Astrocyte (in vitro differentiated cells and primary cell): Measurements from ENCODE around the gene PLEKHG5. TPM values are rescaled to one million over a fixed set of nuclear protein-coding genes. Genes with fewer than 3 reads are reported as not detected.
A peak's percentile ranks its signal among the peaks of the same experiment; 100 is the strongest.

Experiments used
- DNase-seq: peaks from one replicate; pipeline ENCODE4 v3.0.0-alpha.2; 2010; ENCODE audit warnings: low read depth
- FAIRE-seq: peaks from 2 replicates; lab custom pipeline; 2011; peaks lifted over from hg19 to GRCh38; lab: Jason Lieb, UNC
- H2AFZ ChIP-seq: 2 replicates; pipeline ENCODE4 v1.6.0; 2012; ENCODE audit warnings: low read depth, low read length, inconsistent platforms
- H3K27ac ChIP-seq: 2 replicates; pipeline ENCODE4 v1.5.1; 2011; ENCODE audit warnings: low read depth, low read length, inconsistent platforms
- H3K27me3 ChIP-seq: 2 replicates; pipeline ENCODE4 v1.6.0; 2011; ENCODE audit warnings: low read length, inconsistent platforms; ENCODE audit not compliant: insufficient read depth
- H3K36me3 ChIP-seq: 2 replicates; pipeline ENCODE4 v1.5.1; 2011; ENCODE audit warnings: low read length, inconsistent platforms; ENCODE audit not compliant: insufficient read depth
- H3K4me1 ChIP-seq: 2 replicates; pipeline ENCODE4 v1.5.1; 2011; ENCODE audit warnings: low read length, inconsistent platforms; ENCODE audit not compliant: insufficient read depth
- H3K4me2 ChIP-seq: 2 replicates; pipeline ENCODE4 v1.6.0; 2012; ENCODE audit warnings: low read length, inconsistent platforms
- H3K4me3 ChIP-seq: 2 replicates; pipeline ENCODE4 v1.5.1; 2011; ENCODE audit warnings: low read depth, mild to moderate bottlenecking, low read length, inconsistent platforms; ENCODE audit not compliant: insufficient read depth
- H3K79me2 ChIP-seq: 2 replicates; pipeline ENCODE4 v1.6.0; 2012; ENCODE audit warnings: mild to moderate bottlenecking, low read length, inconsistent platforms; ENCODE audit not compliant: insufficient read depth
- H3K9ac ChIP-seq: 2 replicates; pipeline ENCODE4 v1.6.0; 2012; ENCODE audit warnings: mild to moderate bottlenecking, low read length, inconsistent platforms
- H3K9me3 ChIP-seq: 2 replicates; pipeline ENCODE4 v1.5.1; 2012; ENCODE audit warnings: low read depth, mild to moderate bottlenecking, low read length, inconsistent platforms; ENCODE audit not compliant: insufficient read depth
- H4K20me1 ChIP-seq: 2 replicates; pipeline ENCODE4 v1.6.0; 2012; ENCODE audit warnings: low read length, inconsistent platforms; ENCODE audit not compliant: insufficient read depth
- H3K27ac Mint-ChIP-seq: one replicate; pipeline ENCODE4 v1.8.0; 2021; ENCODE audit warnings: mild to moderate bottlenecking, mixed read lengths; ENCODE audit not compliant: unreplicated experiment
- H3K27me3 Mint-ChIP-seq: one replicate; pipeline ENCODE4 v1.8.0; 2021; ENCODE audit warnings: low read depth, mixed read lengths; ENCODE audit not compliant: unreplicated experiment
- H3K36me3 Mint-ChIP-seq: one replicate; pipeline ENCODE4 v1.8.0; 2021; ENCODE audit warnings: low read depth, mixed read lengths; ENCODE audit not compliant: unreplicated experiment
- H3K4me1 Mint-ChIP-seq: one replicate; pipeline ENCODE4 v1.8.0; 2021; ENCODE audit warnings: low read depth, mixed read lengths; ENCODE audit not compliant: unreplicated experiment
- H3K4me3 Mint-ChIP-seq: one replicate; pipeline ENCODE4 v1.8.0; 2021; ENCODE audit warnings: mild to moderate bottlenecking, moderate library complexity, mixed read lengths; ENCODE audit not compliant: unreplicated experiment
- H3K9me3 Mint-ChIP-seq: one replicate; pipeline ENCODE4 v1.8.0; 2021; ENCODE audit warnings: mild to moderate bottlenecking, mixed read lengths; ENCODE audit not compliant: unreplicated experiment
- EZH2 ChIP-seq: IDR thresholded peaks from 2 replicates; pipeline ENCODE4 v1.6.1; 2012; ENCODE audit warnings: mild to moderate bottlenecking, low read length, inconsistent platforms; ENCODE audit not compliant: insufficient read depth
- total RNA-seq: library from RNA; stranded (reverse); gene quantifications from 2 replicates; pipeline ENCODE4 v1.2.1, GENCODE V29; 2021
- TF ChIP-seq, protein P1 (sequence below): IDR thresholded peaks from 2 replicates; pipeline ENCODE4 v1.5.1; 2011; ENCODE audit warnings: low read depth, mild to moderate bottlenecking, inconsistent platforms, low read length, moderate library complexity; ENCODE audit not compliant: insufficient read depth

PLEKHG5 gene
- total RNA-seq, 1 donor from 2014 or later, result 25.1 TPM

DNA sequence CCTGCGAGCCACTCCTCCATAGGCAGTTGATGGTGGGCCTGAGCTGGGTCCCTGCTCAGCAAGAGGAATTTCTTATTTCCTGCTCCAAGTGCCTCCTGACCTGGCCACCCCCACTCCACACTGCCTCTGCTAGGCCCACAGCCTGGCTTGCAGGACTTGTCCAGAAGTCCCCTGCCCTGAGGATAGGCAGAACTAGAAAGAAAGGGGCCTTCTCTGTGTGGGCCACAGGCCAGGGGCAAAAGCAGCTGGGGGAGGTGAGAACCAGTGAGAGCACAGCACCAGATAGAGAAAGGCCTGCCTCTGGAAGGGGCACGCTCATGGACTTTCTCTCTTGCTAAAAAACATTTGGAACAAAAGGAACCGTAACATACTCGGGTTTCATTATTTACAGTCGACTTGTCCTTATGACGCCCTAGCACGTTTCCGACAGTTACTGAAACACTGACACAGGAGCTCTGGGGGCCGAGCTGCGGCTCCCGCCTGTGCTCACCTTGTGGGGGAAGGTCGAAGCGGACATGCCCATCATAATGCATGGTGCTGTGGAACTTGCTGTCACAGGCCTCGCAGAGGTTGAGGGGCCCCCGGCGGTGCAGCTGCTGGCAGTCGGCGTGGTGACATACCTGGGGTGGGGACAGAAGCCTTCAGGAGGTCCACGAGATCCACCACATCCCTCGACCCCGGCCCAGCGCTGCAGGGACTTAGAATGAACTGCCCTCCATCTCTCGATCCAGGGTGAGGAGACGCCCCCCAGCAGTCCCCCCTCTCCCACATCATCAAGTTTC is 14.2 kb downstream of the PLEKHG5 start:
- no peaks in the 10 kb centered on the region for H3K9me3 Mint-ChIP-seq
- peaks cover 9% of the 10 kb centered on the region for H3K36me3 Mint-ChIP-seq
- H3K27me3 Mint-ChIP-seq, result peaks cover 2% of the 10 kb centered on the region
- Histone ChIP-seq H4K20me1 (peaks cover 37% of the 10 kb centered on the region), H3K36me3 (no peaks in the 10 kb centered on the region), H3K9me3 (no peaks in the 10 kb centered on the region), H2AFZ (no peak overlapping the region), H3K4me2 (no peak overlapping the region), H3K27me3 (no peaks in the 10 kb centered on the region), H3K9ac (no peak overlapping the region), H3K79me2 (peaks cover 10% of the 10 kb centered on the region), H3K4me1 (no peaks in the 10 kb centered on the region), H3K4me3 (no peak overlapping the region), H3K27ac (no peak overlapping the region)
- no peak for DNase-seq
- H3K4me1 Mint-ChIP-seq, result peaks cover 4% of the 10 kb centered on the region
- TF ChIP-seq EZH2, result no peak
- TF ChIP-seq, protein P1, sequence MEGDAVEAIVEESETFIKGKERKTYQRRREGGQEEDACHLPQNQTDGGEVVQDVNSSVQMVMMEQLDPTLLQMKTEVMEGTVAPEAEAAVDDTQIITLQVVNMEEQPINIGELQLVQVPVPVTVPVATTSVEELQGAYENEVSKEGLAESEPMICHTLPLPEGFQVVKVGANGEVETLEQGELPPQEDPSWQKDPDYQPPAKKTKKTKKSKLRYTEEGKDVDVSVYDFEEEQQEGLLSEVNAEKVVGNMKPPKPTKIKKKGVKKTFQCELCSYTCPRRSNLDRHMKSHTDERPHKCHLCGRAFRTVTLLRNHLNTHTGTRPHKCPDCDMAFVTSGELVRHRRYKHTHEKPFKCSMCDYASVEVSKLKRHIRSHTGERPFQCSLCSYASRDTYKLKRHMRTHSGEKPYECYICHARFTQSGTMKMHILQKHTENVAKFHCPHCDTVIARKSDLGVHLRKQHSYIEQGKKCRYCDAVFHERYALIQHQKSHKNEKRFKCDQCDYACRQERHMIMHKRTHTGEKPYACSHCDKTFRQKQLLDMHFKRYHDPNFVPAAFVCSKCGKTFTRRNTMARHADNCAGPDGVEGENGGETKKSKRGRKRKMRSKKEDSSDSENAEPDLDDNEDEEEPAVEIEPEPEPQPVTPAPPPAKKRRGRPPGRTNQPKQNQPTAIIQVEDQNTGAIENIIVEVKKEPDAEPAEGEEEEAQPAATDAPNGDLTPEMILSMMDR, result no peak
- H3K27ac Mint-ChIP-seq, result no peak overlapping the region
- H3K4me3 Mint-ChIP-seq, result peak overlapping the region; percentile 40
- FAIRE-seq, result no peak

DNA sequence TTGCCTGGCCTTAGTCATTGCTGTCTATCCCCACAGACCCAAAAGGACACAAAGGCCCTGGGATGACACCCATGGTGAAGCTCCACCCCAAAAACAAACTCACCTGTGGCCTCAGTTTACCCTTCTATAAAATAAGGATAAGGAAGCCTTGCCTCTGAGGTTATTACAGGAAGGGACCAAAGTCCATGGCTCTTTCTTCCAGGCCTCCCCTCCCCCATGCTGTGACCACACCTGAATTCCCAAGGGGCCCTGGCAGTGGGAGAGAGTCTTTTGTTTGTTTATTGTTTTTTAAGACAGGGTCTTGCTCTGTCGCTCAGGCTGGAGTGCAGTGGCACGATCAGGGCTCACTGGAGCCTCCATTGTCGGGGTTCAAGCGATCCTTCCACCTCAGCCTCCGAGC is 15.0 kb downstream of the PLEKHG5 start:
- H3K4me2 ChIP-seq, result no peak overlapping the region
- H3K4me1 ChIP-seq, result no peaks in the 10 kb centered on the region
- no peak for TF ChIP-seq EZH2
- TF ChIP-seq, protein P1, result no peak
- H3K4me3 ChIP-seq, result no peak overlapping the region
- H3K79me2 ChIP-seq, result peaks cover 4% of the 10 kb centered on the region
- FAIRE-seq (no peak), DNase-seq (no peak)
- H3K9ac ChIP-seq, result no peak overlapping the region
- Mint-ChIP-seq H3K9me3 (no peaks in the 10 kb centered on the region), H3K4me1 (peaks cover 4% of the 10 kb centered on the region), H3K36me3 (peaks cover 13% of the 10 kb centered on the region), H3K27ac (no peak overlapping the region), H3K4me3 (no peak overlapping the region), H3K27me3 (peaks cover 2% of the 10 kb centered on the region)
- H3K27me3 ChIP-seq, result no peaks in the 10 kb centered on the region
- H3K36me3 ChIP-seq, result no peaks in the 10 kb centered on the region
- H3K9me3 ChIP-seq, result no peaks in the 10 kb centered on the region
- H4K20me1 ChIP-seq, result peaks cover 39% of the 10 kb centered on the region
- H2AFZ ChIP-seq, result no peak overlapping the region
- no peak overlapping the region for H3K27ac ChIP-seq
